GM23338 (cell line): ENCODE data around the gene USP19. TPM values are rescaled to one million over a fixed set of nuclear protein-coding genes. Genes with fewer than 3 reads are reported as not detected.

Source experiments
- ATAC-seq: fragments of 200-7000 bp; cut with Tn5 transposase; 3 replicates; pipeline ENCODE4 v1.9.1; 2020
- DNase-seq: peaks from one replicate; pipeline ENCODE4 v3.0.0-alpha.2; 2015; ENCODE audit warnings: low spot score
- H2AFZ ChIP-seq: fragments of 200-600 bp; sonication (generic); 2 replicates; pipeline ENCODE4 v1.8.0; 2016; ENCODE audit warnings: antibody characterized with exemption, mild to moderate bottlenecking, moderate library complexity
- H3F3A ChIP-seq: fragments of 200-600 bp; sonication (generic); replicated peaks from 2 replicates; pipeline ENCODE4 v1.8.0; 2017; ENCODE audit warnings: antibody characterized with exemption, mixed run types, low read depth
- H3K27ac ChIP-seq: fragments of 200-600 bp; sonication (generic); 2 replicates; pipeline ENCODE4 v1.6.1; 2016; ENCODE audit warnings: low read depth
- H3K27me3 ChIP-seq: fragments of 200-600 bp; sonication (generic); 2 replicates; pipeline ENCODE4 v1.8.0; 2016; ENCODE audit warnings: mild to moderate bottlenecking, mixed run types, moderate library complexity; ENCODE audit not compliant: insufficient read depth
- H3K36me3 ChIP-seq: fragments of 200-600 bp; sonication (generic); 2 replicates; pipeline ENCODE4 v1.8.0; 2016; ENCODE audit warnings: mild to moderate bottlenecking; ENCODE audit not compliant: insufficient read depth
- H3K4me1 ChIP-seq: fragments of 200-600 bp; sonication (generic); 2 replicates; pipeline ENCODE4 v1.8.0; 2016; ENCODE audit warnings: mild to moderate bottlenecking, moderate library complexity; ENCODE audit not compliant: insufficient read depth
- H3K4me2 ChIP-seq: fragments of 200-600 bp; sonication (generic); 2 replicates; pipeline ENCODE4 v1.7.1; 2017; ENCODE audit warnings: mixed run types
- H3K4me3 ChIP-seq: fragments of 200-600 bp; sonication (generic); 2 replicates; pipeline ENCODE4 v1.6.1; 2016; ENCODE audit warnings: mixed run types
- H3K79me2 ChIP-seq: fragments of 200-600 bp; sonication (generic); replicated peaks from 2 replicates; pipeline ENCODE4 v1.8.0; 2017; ENCODE audit warnings: mild to moderate bottlenecking; ENCODE audit not compliant: insufficient read depth
- H3K9me2 ChIP-seq: fragments of 200-600 bp; sonication (generic); 2 replicates; pipeline ENCODE4 v1.8.0; 2017; ENCODE audit not compliant: insufficient read depth
- H4K20me1 ChIP-seq: fragments of 200-600 bp; sonication (generic); replicated peaks from 2 replicates; pipeline ENCODE4 v1.8.0; 2017; ENCODE audit warnings: mild to moderate bottlenecking; ENCODE audit not compliant: insufficient read depth
- H3K27ac Mint-ChIP-seq: 2 replicates; pipeline ENCODE4 v1.8.0; 2020; ENCODE audit warnings: inconsistent platforms, mild to moderate bottlenecking, moderate library complexity, mixed read lengths
- H3K27me3 Mint-ChIP-seq: 3 replicates; pipeline ENCODE4 v1.8.0; 2022; ENCODE audit warnings: low read depth, mild to moderate bottlenecking, moderate library complexity, mixed read lengths, inconsistent platforms; ENCODE audit not compliant: insufficient read depth, poor library complexity
- H3K36me3 Mint-ChIP-seq: 3 replicates; pipeline ENCODE4 v1.8.0; 2021; ENCODE audit warnings: low read depth, mild to moderate bottlenecking, inconsistent platforms, moderate library complexity, mixed read lengths
- H3K4me1 Mint-ChIP-seq: 3 replicates; pipeline ENCODE4 v1.8.0; 2020; ENCODE audit warnings: mild to moderate bottlenecking, inconsistent platforms, mixed read lengths
- H3K4me3 Mint-ChIP-seq: 3 replicates; pipeline ENCODE4 v1.8.0; 2021; ENCODE audit warnings: moderate library complexity, mild to moderate bottlenecking, inconsistent platforms, mixed read lengths
- H3K9me3 Mint-ChIP-seq: 3 replicates; pipeline ENCODE4 v1.8.0; 2020; ENCODE audit warnings: moderate library complexity, mild to moderate bottlenecking, inconsistent platforms, mixed read lengths
- CREB1 ChIP-seq: fragments of 250-450 bp; sonication (Bioruptor Pico); IDR thresholded peaks from 2 replicates; pipeline ENCODE4 v1.5.0; 2020; ENCODE audit warnings: low read depth, mild to moderate bottlenecking, moderate library complexity
- ETS1 ChIP-seq: IDR thresholded peaks from 2 replicates; pipeline ENCODE4 v1.6.1; 2016; ENCODE audit warnings: antibody characterized with exemption
- EZH2 ChIP-seq: fragments of 200-600 bp; sonication (generic); IDR thresholded peaks from one replicate; pipeline ENCODE4 v1.8.0; 2017; ENCODE audit warnings: antibody characterized with exemption, mild to moderate bottlenecking, low read depth; ENCODE audit not compliant: unreplicated experiment
- EZH2phosphoT487 ChIP-seq: fragments of 200-600 bp; sonication (generic); IDR thresholded peaks from one replicate; pipeline ENCODE4 v1.8.1; 2018; ENCODE audit warnings: antibody characterized with exemption; ENCODE audit not compliant: unreplicated experiment
- JUNB ChIP-seq: IDR thresholded peaks from one replicate; pipeline ENCODE4 v1.6.1; 2016; ENCODE audit warnings: antibody characterized with exemption; ENCODE audit not compliant: unreplicated experiment
- NANOG ChIP-seq: IDR thresholded peaks from 2 replicates; pipeline ENCODE4 v1.6.1; 2016; ENCODE audit warnings: antibody characterized with exemption, borderline replicate concordance
- POLR2AphosphoS5 ChIP-seq: IDR thresholded peaks from 2 replicates; pipeline ENCODE4 v1.6.1; 2016; ENCODE audit warnings: antibody characterized with exemption, low read depth
- ZNF114 ChIP-seq: fragments of 250-450 bp; sonication (Bioruptor Pico); IDR thresholded peaks from 2 replicates; pipeline ENCODE4 v1.5.0; 2020; ENCODE audit warnings: mild to moderate bottlenecking, moderate library complexity
- ZNF331 ChIP-seq: fragments of 250-450 bp; sonication (Bioruptor Pico); IDR thresholded peaks from 2 replicates; pipeline ENCODE4 v1.5.0; 2020; ENCODE audit warnings: low read depth, mild to moderate bottlenecking, moderate library complexity
- ZNF462 ChIP-seq: fragments of 250-450 bp; sonication (Bioruptor Pico); IDR thresholded peaks from 2 replicates; pipeline ENCODE4 v1.5.0; 2020; ENCODE audit warnings: mild to moderate bottlenecking, moderate library complexity
- polyA plus RNA-seq: library from polyadenylated mRNA; unstranded; fragments of >200 nt; fragmentation: Nextera tagmentation; extraction: Ambion mirVana; gene quantifications from 2 replicates; pipeline ENCODE4 v1.2.1, GENCODE V29; 2016
- total RNA-seq: library from RNA; depleted of rRNA; stranded (reverse); fragments of >200 nt; shearing (Covaris generic); gene quantifications from 2 replicates; pipeline ENCODE4 v1.2.3, GENCODE V29; 2014

USP19 gene
- total and polyA plus RNA-seq, 2 experiments from 2014 or later = 13.2 to 62.0 TPM

GRCh38 chr3:49111347-49111746 is 9.3 kb downstream of the USP19 start:
- Histone ChIP-seq H3K27ac (no peak overlapping the region), H2AFZ (no peak overlapping the region), H3K4me1 (no peaks in the 10 kb centered on the region), H3K4me2 (no peak overlapping the region), H3F3A (no peaks in the 10 kb centered on the region), H3K79me2 (no peaks in the 10 kb centered on the region), H4K20me1 (no peaks in the 10 kb centered on the region; the same call in 1 of the 2 replicates), H3K9me2 (no peaks in the 10 kb centered on the region), H3K4me3 (no peak overlapping the region), H3K36me3 (peaks cover 18% of the 10 kb centered on the region), H3K27me3 (no peaks in the 10 kb centered on the region)
- no peak for ATAC-seq
- Mint-ChIP-seq H3K27me3 (peaks cover 4% of the 10 kb centered on the region), H3K27ac (no peak overlapping the region), H3K36me3 (peaks cover 65% of the 10 kb centered on the region), H3K9me3 (no peaks in the 10 kb centered on the region; the same call in 2 of the 3 replicates), H3K4me3 (no peak overlapping the region), H3K4me1 (no peaks in the 10 kb centered on the region)
- TF ChIP-seq ZNF331 (CRISPR knock-in tag) (no peak), ZNF114 (CRISPR knock-in tag) (no peak), JUNB (no peak), NANOG (no peak), ETS1 (no peak), POLR2AphosphoS5 (no peak), CREB1 (no peak), ZNF462 (CRISPR knock-in tag) (no peak), EZH2 (no peak), EZH2phosphoT487 (no peak)
- no peak for DNase-seq
